ENCODE results near the gene VPS35L.

GRCh38 chr16:19567560-19567959, 12.1 kb downstream of the VPS35L start:
- TF ChIP-seq MED13 (CRISPR knock-in tag; IDR thresholded peaks at IDR 0.05) (no peak), POLR2A (IDR thresholded peaks at IDR 0.05; ENCODE audit: insufficient read depth in 1 of 2, low read depth in 2 of 2, low read length in 2 of 2) (no peak), CTCF (CRISPR knock-in tag; IDR thresholded peaks at IDR 0.05) (no peak), GPN1 (CRISPR knock-in tag; IDR thresholded peaks at IDR 0.05; ENCODE audit: borderline replicate concordance) (no peak), SRY (CRISPR knock-in tag; IDR thresholded peaks at IDR 0.05) (no peak)

All from HepG2 (cell line).